DOHH2 (cell line): ENCODE measurements around the gene MACROD2.

Experiments
- H3F3A ChIP-seq: fragments of 200-600 bp; sonication (generic), shearing (Covaris generic); 2 replicates; pipeline ENCODE4 v1.6.0; 2016; ENCODE audit warnings: antibody characterized with exemption, mild to moderate bottlenecking; ENCODE audit not compliant: control insufficient read depth, insufficient read depth
- H3K27ac ChIP-seq: fragments of 200-600 bp; sonication (generic); 2 replicates; pipeline ENCODE4 v1.5.1; 2014; ENCODE audit warnings: low read depth, mild to moderate bottlenecking, low read length, moderate library complexity
- H3K27me3 ChIP-seq: fragments of 200-600 bp; sonication (generic); 2 replicates; pipeline ENCODE4 v1.6.1; 2014; ENCODE audit warnings: mild to moderate bottlenecking, low read length, mixed read lengths; ENCODE audit not compliant: control insufficient read depth
- H3K36me3 ChIP-seq: fragments of 200-600 bp; sonication (generic); 2 replicates; pipeline ENCODE4 v1.6.1; 2014; ENCODE audit warnings: mild to moderate bottlenecking, low read length, moderate library complexity, mixed read lengths; ENCODE audit not compliant: control insufficient read depth
- H3K4me1 ChIP-seq: fragments of 200-600 bp; sonication (generic); 2 replicates; pipeline ENCODE4 v1.6.1; 2014; ENCODE audit warnings: mild to moderate bottlenecking, low read length, mixed read lengths; ENCODE audit not compliant: control insufficient read depth
- H3K4me2 ChIP-seq: fragments of 200-600 bp; sonication (generic); 2 replicates; pipeline ENCODE4 v1.6.0; 2014; ENCODE audit warnings: mild to moderate bottlenecking, low read length, moderate library complexity
- H3K4me3 ChIP-seq: fragments of 200-600 bp; sonication (generic); 2 replicates; pipeline ENCODE4 v1.5.1; 2014; ENCODE audit warnings: mild to moderate bottlenecking, low read length, mixed read lengths
- H3K79me2 ChIP-seq: fragments of 200-600 bp; sonication (generic); 2 replicates; pipeline ENCODE4 v1.6.1; 2014; ENCODE audit warnings: mild to moderate bottlenecking, low read length, mixed read lengths; ENCODE audit not compliant: control insufficient read depth
- H3K9me2 ChIP-seq: fragments of 200-600 bp; sonication (generic); replicated peaks from 2 replicates; pipeline ENCODE4 v1.6.1; 2014; ENCODE audit warnings: mild to moderate bottlenecking, low read length, mixed read lengths; ENCODE audit not compliant: control insufficient read depth
- H3K9me3 ChIP-seq: fragments of 200-600 bp; sonication (generic); 2 replicates; pipeline ENCODE4 v1.6.1; 2014; ENCODE audit warnings: antibody characterized with exemption, low read length, mixed read lengths; ENCODE audit not compliant: control insufficient read depth, insufficient read depth
- H4K20me1 ChIP-seq: fragments of 200-600 bp; sonication (generic); 2 replicates; pipeline ENCODE4 v1.6.0; 2014; ENCODE audit warnings: low read depth, mild to moderate bottlenecking, antibody characterized with exemption, low read length, moderate library complexity; ENCODE audit not compliant: control insufficient read depth, insufficient read depth
- EZH2phosphoT487 ChIP-seq: fragments of 200-600 bp; sonication (generic); IDR thresholded peaks from 2 replicates; pipeline ENCODE4 v1.6.1; 2017; ENCODE audit warnings: borderline replicate concordance, mild to moderate bottlenecking, antibody characterized with exemption, low read length, moderate library complexity, mixed read lengths
- TF ChIP-seq, protein P1 (sequence below): fragments of 200-600 bp; sonication (generic); IDR thresholded peaks from one replicate; pipeline ENCODE4 v1.5.1; 2014; ENCODE audit warnings: antibody characterized with exemption, mild to moderate bottlenecking, low read depth, low read length; ENCODE audit not compliant: poor library complexity, severe bottlenecking

MACROD2 gene

DNA sequence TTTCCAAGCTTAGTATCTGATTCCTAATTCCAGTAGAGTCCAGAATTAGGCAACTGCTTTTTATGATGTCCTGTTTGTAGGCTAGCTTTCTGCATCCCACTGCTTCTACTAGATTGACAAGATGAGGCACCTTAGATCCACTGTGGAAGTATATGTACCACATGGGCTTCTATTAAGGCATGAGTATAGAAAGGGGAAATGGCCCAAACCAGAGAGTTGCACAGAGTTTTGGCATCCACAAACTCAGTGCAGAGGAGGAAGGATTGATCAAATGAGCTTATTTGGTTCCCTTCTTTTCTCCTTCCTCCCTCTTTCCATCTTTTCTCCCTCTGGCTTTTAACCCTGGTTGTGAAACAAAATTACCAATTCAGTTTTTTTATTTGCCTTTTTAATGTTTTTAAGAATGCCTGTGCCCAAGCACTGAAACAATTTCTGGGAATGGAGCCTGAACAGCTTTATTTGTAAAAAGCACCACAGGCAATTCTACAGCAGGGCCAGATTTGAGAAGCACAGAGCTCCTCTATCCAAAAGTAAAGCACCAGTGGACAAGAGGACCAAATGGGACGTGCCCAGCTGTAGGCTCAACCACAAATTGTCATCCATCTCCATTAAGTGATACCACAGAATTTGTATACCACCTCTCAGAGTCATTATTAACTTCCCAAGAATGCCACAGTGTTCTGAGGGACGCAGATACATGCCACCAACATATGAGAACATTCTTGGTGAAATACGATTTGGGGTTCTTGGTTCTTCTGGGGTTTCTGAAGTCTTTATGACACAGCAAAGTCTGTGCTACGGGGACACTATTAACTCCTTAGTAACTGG, 1608.9 kb downstream of the MACROD2 start:
- Histone ChIP-seq H3K9me2 (no peaks in the 10 kb centered on the region), H3K27me3 (no peaks in the 10 kb centered on the region), H3K4me2 (no peak overlapping the region), H3K9me3 (no peaks in the 10 kb centered on the region), H3K79me2 (no peaks in the 10 kb centered on the region), H3K4me1 (no peaks in the 10 kb centered on the region), H3K4me3 (no peak overlapping the region), H3K27ac (no peak overlapping the region), H3F3A (no peaks in the 10 kb centered on the region), H4K20me1 (no peaks in the 10 kb centered on the region), H3K36me3 (no peaks in the 10 kb centered on the region)
- TF ChIP-seq EZH2phosphoT487, result no peak
- TF ChIP-seq, protein P1, sequence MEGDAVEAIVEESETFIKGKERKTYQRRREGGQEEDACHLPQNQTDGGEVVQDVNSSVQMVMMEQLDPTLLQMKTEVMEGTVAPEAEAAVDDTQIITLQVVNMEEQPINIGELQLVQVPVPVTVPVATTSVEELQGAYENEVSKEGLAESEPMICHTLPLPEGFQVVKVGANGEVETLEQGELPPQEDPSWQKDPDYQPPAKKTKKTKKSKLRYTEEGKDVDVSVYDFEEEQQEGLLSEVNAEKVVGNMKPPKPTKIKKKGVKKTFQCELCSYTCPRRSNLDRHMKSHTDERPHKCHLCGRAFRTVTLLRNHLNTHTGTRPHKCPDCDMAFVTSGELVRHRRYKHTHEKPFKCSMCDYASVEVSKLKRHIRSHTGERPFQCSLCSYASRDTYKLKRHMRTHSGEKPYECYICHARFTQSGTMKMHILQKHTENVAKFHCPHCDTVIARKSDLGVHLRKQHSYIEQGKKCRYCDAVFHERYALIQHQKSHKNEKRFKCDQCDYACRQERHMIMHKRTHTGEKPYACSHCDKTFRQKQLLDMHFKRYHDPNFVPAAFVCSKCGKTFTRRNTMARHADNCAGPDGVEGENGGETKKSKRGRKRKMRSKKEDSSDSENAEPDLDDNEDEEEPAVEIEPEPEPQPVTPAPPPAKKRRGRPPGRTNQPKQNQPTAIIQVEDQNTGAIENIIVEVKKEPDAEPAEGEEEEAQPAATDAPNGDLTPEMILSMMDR, result no peak

DNA sequence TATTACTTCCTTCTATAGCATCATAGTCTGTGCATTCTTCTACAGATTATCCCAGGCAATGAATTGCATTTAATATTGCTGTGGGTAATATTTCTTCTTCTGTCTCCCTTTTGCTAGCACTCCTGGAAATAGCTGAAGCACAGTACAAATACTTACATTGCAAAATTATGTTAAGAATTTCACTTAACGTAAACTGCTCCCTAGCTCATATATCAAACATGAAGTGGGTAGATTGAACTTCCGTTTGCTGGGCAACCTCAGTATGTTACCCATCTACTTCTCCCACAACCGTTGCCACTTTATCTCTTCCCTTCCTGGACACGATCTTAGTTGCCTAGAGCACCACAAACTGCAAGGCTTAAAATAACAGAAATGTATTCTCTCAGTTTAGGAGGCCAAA, 1614.6 kb downstream of the MACROD2 start:
- no peak overlapping the region for H3K27ac ChIP-seq
- H4K20me1 ChIP-seq, result no peaks in the 10 kb centered on the region
- TF ChIP-seq, protein P1, result no peak
- no peak for TF ChIP-seq EZH2phosphoT487
- no peaks in the 10 kb centered on the region for H3K9me3 ChIP-seq
- H3K4me1 ChIP-seq, result no peaks in the 10 kb centered on the region
- H3K27me3 ChIP-seq, result no peaks in the 10 kb centered on the region
- no peak overlapping the region for H3K4me3 ChIP-seq
- no peaks in the 10 kb centered on the region for H3F3A ChIP-seq
- H3K4me2 ChIP-seq, result no peak overlapping the region
- no peaks in the 10 kb centered on the region for H3K79me2 ChIP-seq
- H3K9me2 ChIP-seq, result no peaks in the 10 kb centered on the region
- no peaks in the 10 kb centered on the region for H3K36me3 ChIP-seq

GRCh38 chr20:15610787-15611186, 1615.5 kb downstream of the MACROD2 start:
- no peak overlapping the region for H3K4me3 ChIP-seq
- no peak overlapping the region for H3K4me2 ChIP-seq
- H3K79me2 ChIP-seq, result no peaks in the 10 kb centered on the region
- TF ChIP-seq, protein P1, result no peak
- H3K4me1 ChIP-seq, result no peaks in the 10 kb centered on the region
- H3K27ac ChIP-seq, result no peak overlapping the region
- H4K20me1 ChIP-seq, result no peaks in the 10 kb centered on the region
- no peaks in the 10 kb centered on the region for H3K36me3 ChIP-seq
- no peaks in the 10 kb centered on the region for H3F3A ChIP-seq
- H3K27me3 ChIP-seq, result no peaks in the 10 kb centered on the region
- no peaks in the 10 kb centered on the region for H3K9me2 ChIP-seq
- no peaks in the 10 kb centered on the region for H3K9me3 ChIP-seq
